NCI-H2227 treated with DMSO at 0.1 percent for 48 hours (cell line): ENCODE data around the gene CFAP221.
A peak's percentile ranks its signal among the peaks of the same experiment; 100 is the strongest.

Experiments used
- DNase-seq: peaks from one replicate; lab custom pipeline; 2025; lab: John Stamatoyannopoulos, UW

CFAP221 gene

GRCh38 chr2:119700866-119701265, 156.6 kb downstream of the CFAP221 start:
- DNase-seq = no peak

DNA sequence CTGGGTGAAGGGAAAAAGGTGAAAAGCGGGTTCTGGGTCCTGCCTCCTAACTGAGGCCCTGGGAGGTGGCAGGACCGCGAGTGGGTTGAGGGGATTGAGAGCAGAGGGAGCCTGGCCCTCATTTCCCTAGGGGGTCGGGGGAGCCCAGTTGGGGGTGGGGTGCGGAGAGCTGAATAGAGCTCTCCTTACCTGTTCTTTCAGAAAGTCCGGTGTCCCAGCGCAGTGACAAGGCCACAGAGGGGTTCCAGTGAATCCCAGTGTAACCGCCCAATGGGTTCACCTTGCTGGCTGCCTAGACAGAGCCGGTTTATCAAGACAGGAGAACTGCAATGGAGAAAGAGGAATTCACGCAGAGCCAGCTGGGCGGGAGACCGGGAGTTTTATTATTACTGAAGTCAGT, 157.1 kb downstream of the CFAP221 start:
- DNase-seq = no peak

GRCh38 chr2:119702203-119702917, 158.1 kb downstream of the CFAP221 start:
- DNase-seq = no peak

DNA sequence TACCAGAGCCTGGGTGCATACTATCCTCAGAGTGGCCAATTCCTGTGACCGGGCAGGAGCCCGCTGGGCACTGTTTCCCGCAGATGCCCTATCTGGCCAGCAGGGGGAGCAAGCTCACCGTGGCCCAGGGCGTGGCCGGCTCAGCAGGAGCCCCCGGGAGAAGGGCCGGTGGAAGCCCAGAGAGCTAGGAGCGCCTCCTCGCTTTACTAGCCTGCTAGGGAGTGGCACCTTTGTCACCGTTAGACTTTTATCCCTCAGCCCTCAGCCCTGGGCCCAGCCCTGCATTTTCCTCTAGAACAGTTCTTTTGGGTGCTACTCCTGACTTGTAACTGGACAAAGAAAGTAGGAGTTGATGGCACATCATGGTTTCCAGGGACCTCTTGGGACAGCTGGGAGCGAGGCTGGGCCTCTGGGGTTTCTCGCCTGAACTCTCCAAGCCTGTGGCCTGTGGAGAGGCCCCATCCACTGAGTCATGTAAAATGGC, 158.7 kb downstream of the CFAP221 start:
- peak; percentile 13 for DNase-seq

DNA sequence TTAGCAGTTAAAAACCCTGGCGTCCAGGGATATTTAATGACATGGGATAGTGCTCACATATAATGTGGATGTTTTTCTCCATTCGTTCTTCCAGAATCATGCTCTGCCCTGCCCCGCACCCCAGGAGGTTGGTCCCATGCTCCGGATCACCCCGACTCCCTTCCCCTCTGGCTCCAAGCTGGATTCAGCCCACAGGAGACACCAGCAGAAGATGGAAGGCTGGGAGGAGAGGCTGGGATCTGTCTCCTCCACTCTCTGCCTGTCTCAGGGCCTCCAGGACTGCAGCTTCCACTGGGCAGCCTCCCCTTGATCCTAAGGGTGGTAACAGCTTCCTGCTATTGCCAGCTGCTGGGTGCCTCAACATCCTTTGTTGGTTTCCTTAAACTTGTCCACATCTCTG, 159.3 kb downstream of the CFAP221 start:
- DNase-seq = no peak

- DNase-seq = no peak
These were observed 160.4 kb downstream of the CFAP221 start for GRCh38 chr2:119704670-119705120.

DNA sequence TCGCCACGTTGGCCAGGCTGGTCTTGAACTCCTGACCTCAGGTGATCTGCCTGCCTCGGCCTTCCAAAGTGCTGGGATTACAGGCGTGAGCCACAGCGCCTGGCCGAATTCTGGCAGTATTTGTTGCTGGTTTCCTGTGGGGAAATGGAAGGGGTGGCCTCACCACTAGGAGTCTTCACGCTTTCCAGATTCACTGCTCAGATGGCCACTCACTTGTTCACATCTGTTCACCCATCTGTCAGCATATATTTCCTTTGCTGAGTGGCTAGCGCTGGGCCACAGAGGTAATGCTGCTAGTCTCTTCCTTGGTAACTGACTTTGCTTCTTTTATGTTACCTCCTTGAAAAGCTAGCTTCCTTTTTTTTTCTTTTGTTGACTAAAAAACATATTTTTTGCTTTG, 162.0 kb downstream of the CFAP221 start:
- no peak for DNase-seq
